ENCODE results near the gene MAPK9. TPM values are rescaled to one million over a fixed set of nuclear protein-coding genes. Genes with fewer than 3 reads are reported as not detected.
"Not testable (repeated sequence)": the region's sequence is repeated elsewhere in the genome, so short reads cannot be mapped to it uniquely, and the experiment has no call there.

MAPK9 gene
- total and polyA plus RNA-seq, 10 donors, result 8.9 to 38.5 (median 33.2) TPM

- peaks cover 0 to 33% (median 29%) of the 10 kb centered on the region in 8 donors for H3K9me3 ChIP-seq
- intact Hi-C loops (cut with DNase I; ENCODE audit: low total_unique reads), result no loop called here
- H3K4me3 ChIP-seq, result no peak overlapping the region
- H3K4me1 ChIP-seq, result peaks cover 3 to 13% (median 7%) of the 10 kb centered on the region in 6 donors
- H3K27me3 ChIP-seq (replicated peaks in 1 of 7), result peaks cover 0 to 53% (median 30%) of the 10 kb centered on the region in 7 donors
- no peaks in the 10 kb centered on the region for H3K36me3 ChIP-seq
- WGBS, 5 donors, result 31 to 39% (median 34%) methylated on average over 16 to 19 of the region's 19 CpGs
- no peak for TF ChIP-seq POLR2AphosphoS5 (IDR thresholded peaks at IDR 0.05)
- TF ChIP-seq CTCF (IDR thresholded peaks at IDR 0.05 in 8 of 11, conservative IDR thresholded peaks at IDR 0.05 in 3 of 11), result no peak
- no peak for TF ChIP-seq POLR2A (IDR thresholded peaks at IDR 0.05)
- no peak overlapping the region for H3K27ac ChIP-seq
- DNase-seq, result peak; percentile 72
These were observed 79.3 kb downstream of the MAPK9 start for GRCh38 chr5:180212363-180213255.

DNA sequence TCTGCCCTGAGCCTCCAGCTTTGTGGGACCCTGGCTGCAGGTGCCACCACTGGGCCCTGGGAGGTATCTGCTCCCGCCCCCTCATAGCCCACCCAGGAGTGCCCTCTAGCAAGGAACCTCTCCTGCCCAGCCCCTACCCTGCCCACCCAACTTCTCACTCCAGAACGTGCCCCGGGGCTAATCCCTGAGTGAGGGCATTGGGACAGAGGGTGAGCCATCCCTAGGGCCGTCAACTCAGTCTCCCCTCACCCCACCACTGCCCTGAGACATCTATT is 80.2 kb downstream of the MAPK9 start:
- TF ChIP-seq POLR2AphosphoS5 (IDR thresholded peaks at IDR 0.05), result no peak
- no peak for TF ChIP-seq POLR2A (IDR thresholded peaks at IDR 0.05)
- no peak for TF ChIP-seq CTCF (IDR thresholded peaks at IDR 0.05 in 8 of 11, conservative IDR thresholded peaks at IDR 0.05 in 3 of 11)
- DNase-seq, result no peak
- Histone ChIP-seq H3K27me3 (replicated peaks in 1 of 7) (peaks cover 0 to 62% (median 38%) of the 10 kb centered on the region in 7 donors), H3K36me3 (no peaks in the 10 kb centered on the region), H3K27ac (no peak overlapping the region), H3K9me3 (peaks cover 0 to 24% (median 20%) of the 10 kb centered on the region in 8 donors), H3K4me1 (peaks cover 3 to 13% (median 7%) of the 10 kb centered on the region in 6 donors), H3K4me3 (no peak overlapping the region)
- intact Hi-C loops (cut with DNase I; ENCODE audit: low total_unique reads), result no loop called here
- WGBS, 5 donors, result 77 to 89% (median 82%) methylated on average over 2 to 4 of the region's 4 CpGs

GRCh38 chr5:180210961-180211760 is 80.7 kb downstream of the MAPK9 start:
- H3K27ac ChIP-seq, result no peak overlapping the region
- TF ChIP-seq CTCF (IDR thresholded peaks at IDR 0.05 in 8 of 11, conservative IDR thresholded peaks at IDR 0.05 in 3 of 11), result no peak
- no peak for TF ChIP-seq POLR2AphosphoS5 (IDR thresholded peaks at IDR 0.05)
- no peak for TF ChIP-seq POLR2A (IDR thresholded peaks at IDR 0.05)
- WGBS, 5 donors, result 84 to 100% (median 91%) methylated on average over 6 to 16 of the region's 16 CpGs
- DNase-seq, result peak; percentile 61
- no peaks in the 10 kb centered on the region for H3K36me3 ChIP-seq
- peaks cover 0 to 19% (median 14%) of the 10 kb centered on the region in 8 donors for H3K9me3 ChIP-seq
- peaks cover 0 to 66% (median 38%) of the 10 kb centered on the region in 7 donors for H3K27me3 ChIP-seq (replicated peaks in 1 of 7)
- H3K4me3 ChIP-seq, result no peak overlapping the region
- peaks cover 3 to 13% (median 7%) of the 10 kb centered on the region in 6 donors for H3K4me1 ChIP-seq
- intact Hi-C loops (cut with DNase I; ENCODE audit: low total_unique reads), result no loop called here

DNA sequence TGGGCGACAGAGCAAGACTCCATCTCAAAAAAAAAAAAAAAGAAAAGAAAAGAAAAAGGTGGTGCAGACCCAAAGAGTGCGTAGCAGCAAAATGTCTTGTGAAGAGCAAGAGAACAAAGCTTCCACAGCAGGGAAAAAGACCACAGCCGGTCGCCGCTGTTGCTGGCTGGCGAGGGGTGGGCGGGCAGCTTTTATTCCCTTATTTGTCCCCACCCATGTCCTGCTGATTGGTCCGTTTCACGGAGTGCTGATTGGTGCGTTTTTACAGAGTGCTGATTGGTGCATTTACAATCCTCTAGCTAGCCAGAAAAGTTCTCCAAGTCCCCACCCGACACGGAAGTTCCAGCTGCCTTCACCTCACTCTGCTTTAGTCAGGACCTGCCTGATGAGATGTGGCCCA is 81.8 kb downstream of the MAPK9 start:
- intact Hi-C loops (cut with DNase I; ENCODE audit: low total_unique reads); H3K4me3 ChIP-seq; H3K36me3 ChIP-seq; H3K27ac ChIP-seq; H3K9me3 ChIP-seq: not testable (repeated sequence)
- peak; percentile 27 for DNase-seq
- peaks cover 0 to 70% (median 38%) of the 10 kb centered on the region in 7 donors for H3K27me3 ChIP-seq (replicated peaks in 1 of 7)
- peaks cover 3 to 13% (median 7%) of the 10 kb centered on the region in 6 donors for H3K4me1 ChIP-seq
- whole genome bisulfite sequencing, 5 donors, result 84 to 95% (median 92%) methylated on average over 12 of the region's 12 CpGs

All from spleen (tissue), 11 donors.